PC-9 (cell line): ENCODE data around the gene HAO2. TPM values are rescaled to one million over a fixed set of nuclear protein-coding genes. Genes with fewer than 3 reads are reported as not detected.

ENCODE experiments used
- BruUV-seq: library from RNA; stranded (reverse); fragments of 400-500 nt; replicated peaks from 2 replicates; lab custom pipeline; 2021; lab: Mats Ljungman, UMichigan
- CTCF ChIA-PET: fragments of 300-600 bp; sonication (Branson Sonifier 250); formaldehyde crosslinking; loops from one replicate; lab custom pipeline; 2022; ENCODE audit warnings: antibody characterized with exemption; lab: Charles Lee
- POLR2A ChIA-PET: fragments of 300-600 bp; sonication (Branson Sonifier 250); formaldehyde crosslinking; loops from one replicate; lab custom pipeline; 2022; ENCODE audit warnings: antibody characterized with exemption; ENCODE audit not compliant: unreplicated experiment; lab: Charles Lee
- DNase-seq, 2 experiments: peaks; one replicate each; pipeline versions ENCODE4 v3.0.0 to v3.0.0-alpha.2; 2015 to 2022; ENCODE audit warnings: mixed read lengths in 1 of 2
- H2AFZ ChIP-seq: fragments of 200-600 bp; sonication (generic); 2 replicates; pipeline ENCODE4 v1.8.1; 2017; ENCODE audit warnings: antibody characterized with exemption
- H3F3A ChIP-seq: fragments of 200-600 bp; sonication (generic); 2 replicates; pipeline ENCODE4 v1.8.1; 2017; ENCODE audit warnings: antibody characterized with exemption, mild to moderate bottlenecking, low read depth; ENCODE audit not compliant: insufficient read depth
- H3K27ac ChIP-seq: fragments of 200-600 bp; sonication (generic); 2 replicates; pipeline ENCODE4 v1.6.1; 2016; ENCODE audit warnings: mixed run types
- H3K27me3 ChIP-seq: fragments of 200-600 bp; sonication (generic); 2 replicates; pipeline ENCODE4 v1.6.1; 2016; ENCODE audit warnings: low read depth, mixed run types; ENCODE audit not compliant: insufficient read depth
- H3K36me3 ChIP-seq: fragments of 200-600 bp; sonication (generic); 2 replicates; pipeline ENCODE4 v1.6.1; 2016; ENCODE audit warnings: low read depth, mixed run types
- H3K4me1 ChIP-seq: fragments of 200-600 bp; sonication (generic); replicated peaks from 2 replicates; pipeline ENCODE4 v1.6.1; 2016; ENCODE audit warnings: mixed run types; ENCODE audit not compliant: insufficient read depth
- H3K4me2 ChIP-seq: fragments of 200-600 bp; sonication (generic); 2 replicates; pipeline ENCODE4 v1.6.1; 2017; ENCODE audit warnings: mixed run types
- H3K4me3 ChIP-seq: fragments of 200-600 bp; sonication (generic); 2 replicates; pipeline ENCODE4 v1.6.1; 2016; ENCODE audit warnings: mixed run types
- H3K79me2 ChIP-seq: fragments of 200-600 bp; sonication (generic); 2 replicates; pipeline ENCODE4 v1.6.1; 2017; ENCODE audit warnings: low read depth, mixed run types
- H3K9me2 ChIP-seq: fragments of 200-600 bp; sonication (generic); 2 replicates; pipeline ENCODE4 v1.8.1; 2017; ENCODE audit warnings: mild to moderate bottlenecking; ENCODE audit not compliant: insufficient read depth
- H3K9me3 ChIP-seq: fragments of 200-600 bp; sonication (generic); 2 replicates; pipeline ENCODE4 v1.8.1; 2016; ENCODE audit warnings: low read depth; ENCODE audit not compliant: insufficient read depth
- H4K20me1 ChIP-seq: fragments of 200-600 bp; sonication (generic); 2 replicates; pipeline ENCODE4 v1.8.1; 2017; ENCODE audit not compliant: insufficient read depth
- EZH2 ChIP-seq: fragments of 200-600 bp; sonication (generic); IDR thresholded peaks from 2 replicates; pipeline ENCODE4 v1.8.0; 2017; ENCODE audit warnings: antibody characterized with exemption, low read depth
- intact Hi-C: fragments of 100-400 bp; cut with micrococcal nuclease; formaldehyde crosslinking; loops from one replicate; pipeline ENCODE4 v1.10.0; 2022; ENCODE audit not compliant: unreplicated experiment
- total RNA-seq: library from RNA; stranded (reverse); gene quantifications from 2 replicates; pipeline ENCODE4 v1.2.3, GENCODE V29; 2021
- TF ChIP-seq, protein P1 (sequence below): fragments of 200-600 bp; sonication (generic); conservative IDR thresholded peaks from 2 replicates; pipeline ENCODE4 v1.6.1; 2017; ENCODE audit warnings: mixed run types, antibody characterized with exemption, mild to moderate bottlenecking, moderate library complexity

Gene HAO2
- total RNA-seq, 1 experiment from 2014 or later, result not detected

DNA sequence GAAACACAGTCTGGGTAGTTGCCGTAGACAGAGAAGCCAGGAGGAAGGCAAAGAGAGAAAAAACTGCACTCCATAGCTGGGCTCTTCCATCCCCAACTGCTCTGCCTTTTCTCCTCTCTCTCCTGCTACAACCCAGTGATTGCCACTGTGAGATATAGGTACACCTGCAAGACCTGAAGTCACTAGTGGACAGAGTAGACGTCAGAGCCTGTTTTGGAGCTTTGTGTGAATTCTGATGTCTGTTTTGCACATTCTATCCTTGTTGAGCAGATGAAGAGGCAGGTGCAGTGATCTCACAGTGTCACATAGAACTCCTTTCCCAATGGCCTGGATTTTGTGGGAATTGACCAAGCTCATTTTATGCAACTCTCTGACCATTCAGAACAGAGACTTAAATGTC is 2.2 kb downstream of the HAO2 start:
- H3K27ac ChIP-seq, result no peak overlapping the region
- no TSS peak for BruUV-seq
- H3K4me1 ChIP-seq, result peaks cover 33% of the 10 kb centered on the region
- no peaks in the 10 kb centered on the region for H4K20me1 ChIP-seq
- no peaks in the 10 kb centered on the region for H3K27me3 ChIP-seq
- no peaks in the 10 kb centered on the region for H3K36me3 ChIP-seq
- no peak for TF ChIP-seq EZH2
- TF ChIP-seq, protein P1, sequence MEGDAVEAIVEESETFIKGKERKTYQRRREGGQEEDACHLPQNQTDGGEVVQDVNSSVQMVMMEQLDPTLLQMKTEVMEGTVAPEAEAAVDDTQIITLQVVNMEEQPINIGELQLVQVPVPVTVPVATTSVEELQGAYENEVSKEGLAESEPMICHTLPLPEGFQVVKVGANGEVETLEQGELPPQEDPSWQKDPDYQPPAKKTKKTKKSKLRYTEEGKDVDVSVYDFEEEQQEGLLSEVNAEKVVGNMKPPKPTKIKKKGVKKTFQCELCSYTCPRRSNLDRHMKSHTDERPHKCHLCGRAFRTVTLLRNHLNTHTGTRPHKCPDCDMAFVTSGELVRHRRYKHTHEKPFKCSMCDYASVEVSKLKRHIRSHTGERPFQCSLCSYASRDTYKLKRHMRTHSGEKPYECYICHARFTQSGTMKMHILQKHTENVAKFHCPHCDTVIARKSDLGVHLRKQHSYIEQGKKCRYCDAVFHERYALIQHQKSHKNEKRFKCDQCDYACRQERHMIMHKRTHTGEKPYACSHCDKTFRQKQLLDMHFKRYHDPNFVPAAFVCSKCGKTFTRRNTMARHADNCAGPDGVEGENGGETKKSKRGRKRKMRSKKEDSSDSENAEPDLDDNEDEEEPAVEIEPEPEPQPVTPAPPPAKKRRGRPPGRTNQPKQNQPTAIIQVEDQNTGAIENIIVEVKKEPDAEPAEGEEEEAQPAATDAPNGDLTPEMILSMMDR, result no peak
- no peak overlapping the region for H3K4me3 ChIP-seq
- no peaks in the 10 kb centered on the region for H3K9me2 ChIP-seq
- peaks cover 22% of the 10 kb centered on the region for H3F3A ChIP-seq
- CTCF ChIA-PET, result no interaction called here
- no peaks in the 10 kb centered on the region; the same call in 1 of the 2 replicates for H3K9me3 ChIP-seq
- no peak overlapping the region for H2AFZ ChIP-seq
- intact Hi-C loops, result no loop called here
- H3K79me2 ChIP-seq, result no peaks in the 10 kb centered on the region
- POLR2A ChIA-PET, result no interaction called here
- no peak for DNase-seq
- no peak overlapping the region for H3K4me2 ChIP-seq

DNA sequence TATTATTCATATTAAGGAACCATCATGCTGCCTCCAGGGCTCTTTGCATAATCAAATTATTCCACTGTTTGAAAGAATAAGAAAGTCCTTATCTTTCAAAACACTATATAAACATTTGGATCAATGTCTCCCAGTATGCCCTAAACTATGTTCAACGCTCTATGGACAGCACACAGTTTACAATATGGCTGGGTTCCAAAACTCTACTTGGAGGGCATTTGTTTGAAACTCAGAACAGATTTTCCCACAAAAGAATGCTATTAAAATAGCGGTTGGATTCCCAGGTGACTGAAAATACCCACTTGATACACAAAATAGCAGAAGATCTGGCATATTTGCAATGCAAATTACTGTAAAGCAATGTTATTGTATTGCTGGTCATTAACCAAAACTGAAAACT is 3.2 kb downstream of the HAO2 start:
- Histone ChIP-seq H3K27me3 (no peaks in the 10 kb centered on the region), H3K79me2 (no peaks in the 10 kb centered on the region), H2AFZ (no peak overlapping the region), H3K4me3 (no peak overlapping the region), H4K20me1 (no peaks in the 10 kb centered on the region), H3K36me3 (no peaks in the 10 kb centered on the region), H3K4me2 (no peak overlapping the region), H3K9me2 (no peaks in the 10 kb centered on the region), H3F3A (peaks cover 22% of the 10 kb centered on the region), H3K4me1 (peaks cover 33% of the 10 kb centered on the region), H3K9me3 (peaks cover 5% of the 10 kb centered on the region; the same call in 1 of the 2 replicates), H3K27ac (no peak overlapping the region)
- intact Hi-C loops, result no loop called here
- ChIA-PET CTCF (no interaction called here), POLR2A (no interaction called here)
- TF ChIP-seq, protein P1, result no peak
- TF ChIP-seq EZH2, result no peak
- DNase-seq, result no peak
- no TSS peak for BruUV-seq

DNA sequence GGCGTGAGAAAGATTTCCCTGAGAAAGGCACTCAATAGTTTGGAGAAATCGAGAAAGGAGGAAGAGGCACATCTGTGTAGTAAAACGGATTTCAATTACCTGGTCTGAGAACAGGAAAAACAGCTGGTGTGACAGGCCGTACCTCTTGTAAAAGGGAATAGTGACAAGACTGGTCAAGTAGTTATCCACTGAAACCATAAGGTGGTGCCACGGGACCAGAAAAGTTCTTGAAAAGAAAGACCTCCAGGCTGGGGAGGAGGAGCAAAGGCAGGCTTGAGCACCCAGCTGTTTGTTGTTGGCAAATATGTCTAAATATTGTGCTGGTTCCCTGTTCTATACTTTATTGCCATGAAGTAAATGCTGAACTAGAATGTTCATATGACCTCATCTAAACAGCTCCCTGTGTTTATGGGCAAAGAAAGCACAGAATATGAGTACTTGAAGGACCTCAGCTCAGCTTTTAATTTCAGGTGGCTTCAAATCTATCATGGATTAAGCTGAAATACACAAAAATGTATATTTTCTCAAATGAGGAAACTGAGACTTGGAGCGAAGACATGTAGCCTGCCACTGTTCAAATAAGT is 4.0 kb downstream of the HAO2 start:
- Histone ChIP-seq H3K4me3 (no peak overlapping the region), H3K4me2 (no peak overlapping the region), H4K20me1 (no peaks in the 10 kb centered on the region), H3K79me2 (no peaks in the 10 kb centered on the region), H3K36me3 (no peaks in the 10 kb centered on the region), H3K4me1 (peaks cover 33% of the 10 kb centered on the region), H3K27me3 (no peaks in the 10 kb centered on the region), H3K27ac (no peak overlapping the region), H2AFZ (no peak overlapping the region), H3K9me3 (peaks cover 7% of the 10 kb centered on the region; the same call in 1 of the 2 replicates), H3K9me2 (no peaks in the 10 kb centered on the region), H3F3A (peaks cover 22% of the 10 kb centered on the region)
- TF ChIP-seq, protein P1, result peak; percentile 54
- TF ChIP-seq EZH2, result no peak
- intact Hi-C loops, result no loop called here
- no TSS peak for BruUV-seq
- CTCF ChIA-PET, result no interaction called here
- peak; percentile 5 to 69 for DNase-seq
- POLR2A ChIA-PET, result no interaction called here
